DND-41 (cell line): ENCODE measurements around the gene LTBR.

Source experiments
- ATAC-seq: fragments of 200-7000 bp; cut with Tn5 transposase; 3 replicates; pipeline ENCODE4 v1.9.1; 2021; ENCODE audit warnings: low read depth; ENCODE audit not compliant: insufficient read depth
- DNase-seq: peaks from one replicate; pipeline ENCODE4 v3.0.0-alpha.2; 2020
- H2AFZ ChIP-seq: 2 replicates; pipeline ENCODE4 v1.6.0; 2012; ENCODE audit warnings: low read depth, low read length
- H3K27ac ChIP-seq: 2 replicates; pipeline ENCODE4 v1.5.1; 2012; ENCODE audit warnings: low read length, inconsistent platforms
- H3K27me3 ChIP-seq: fragments of 200-600 bp; sonication (generic); 2 replicates; pipeline ENCODE4 v1.6.0; 2012; ENCODE audit warnings: low read length, mild to moderate bottlenecking, inconsistent platforms; ENCODE audit not compliant: insufficient read depth, poor library complexity
- H3K36me3 ChIP-seq: 2 replicates; pipeline ENCODE4 v1.5.1; 2012; ENCODE audit warnings: low read length, inconsistent platforms; ENCODE audit not compliant: insufficient read depth
- H3K4me1 ChIP-seq: 2 replicates; pipeline ENCODE4 v1.5.1; 2012; ENCODE audit warnings: mild to moderate bottlenecking, low read length; ENCODE audit not compliant: insufficient read depth
- H3K4me2 ChIP-seq: 2 replicates; pipeline ENCODE4 v1.6.0; 2012; ENCODE audit warnings: mild to moderate bottlenecking, moderate library complexity, low read length, inconsistent platforms; ENCODE audit not compliant: insufficient read depth
- H3K4me3 ChIP-seq, 2 experiments: fragments of 200-600 bp in 1 of 2; shearing (Covaris generic) in 1 of 2; 2 replicates each; pipeline ENCODE4 v1.5.1; 2012 to 2016; ENCODE audit warnings: inconsistent platforms in 2 of 2, low read length in 2 of 2, mild to moderate bottlenecking in 2 of 2, low read depth in 1 of 2, moderate library complexity in 1 of 2
- H3K79me2 ChIP-seq: 2 replicates; pipeline ENCODE4 v1.6.0; 2012; ENCODE audit warnings: low read length, inconsistent platforms; ENCODE audit not compliant: insufficient read depth
- H3K9ac ChIP-seq: 2 replicates; pipeline ENCODE4 v1.6.0; 2012; ENCODE audit warnings: low read depth, mild to moderate bottlenecking, inconsistent platforms, low read length, moderate library complexity
- H3K9me3 ChIP-seq: 2 replicates; pipeline ENCODE4 v1.5.1; 2012; ENCODE audit warnings: low read length, moderate library complexity, mild to moderate bottlenecking, inconsistent platforms; ENCODE audit not compliant: insufficient read depth, severe bottlenecking
- H4K20me1 ChIP-seq: 2 replicates; pipeline ENCODE4 v1.6.0; 2012; ENCODE audit warnings: low read length; ENCODE audit not compliant: insufficient read depth
- CTCF ChIP-seq: IDR thresholded peaks from 2 replicates; pipeline ENCODE4 v1.5.1; 2012; ENCODE audit warnings: borderline replicate concordance, low read length, moderate library complexity, mild to moderate bottlenecking; ENCODE audit not compliant: poor library complexity, severe bottlenecking; ENCODE audit errors: extremely low read depth
- EZH2 ChIP-seq: IDR thresholded peaks from 3 replicates; pipeline ENCODE4 v1.6.1; 2012; ENCODE audit warnings: borderline replicate concordance, low read depth, mild to moderate bottlenecking, moderate library complexity, low read length, inconsistent platforms; ENCODE audit not compliant: severe bottlenecking

LTBR gene

GRCh38 chr12:6384499-6385436 lies 806 bp downstream of the LTBR start:
- Histone ChIP-seq H3K9me3 (no peaks in the 10 kb centered on the region), H2AFZ (no peak overlapping the region), H3K27ac (no peak overlapping the region), H4K20me1 (no peaks in the 10 kb centered on the region), H3K4me2 (no peak overlapping the region), H3K27me3 (peaks cover 17% of the 10 kb centered on the region), H3K9ac (no peak overlapping the region), H3K36me3 (no peaks in the 10 kb centered on the region), H3K4me1 (no peaks in the 10 kb centered on the region), H3K79me2 (no peaks in the 10 kb centered on the region), H3K4me3 (no peak overlapping the region)
- TF ChIP-seq CTCF = no peak
- no peak for ATAC-seq
- no peak for DNase-seq

GRCh38 chr12:6386038-6386437 lies 2.1 kb downstream of the LTBR start:
- Histone ChIP-seq H3K27ac (no peak overlapping the region), H2AFZ (no peak overlapping the region), H3K9me3 (no peaks in the 10 kb centered on the region), H4K20me1 (no peaks in the 10 kb centered on the region), H3K36me3 (no peaks in the 10 kb centered on the region), H3K4me3 (no peak overlapping the region), H3K79me2 (no peaks in the 10 kb centered on the region), H3K27me3 (peaks cover 15% of the 10 kb centered on the region), H3K4me1 (no peaks in the 10 kb centered on the region), H3K9ac (no peak overlapping the region), H3K4me2 (no peak overlapping the region)
- ATAC-seq (no peak), DNase-seq (no peak)
- no peak for TF ChIP-seq EZH2
- no peak for TF ChIP-seq CTCF

GRCh38 chr12:6386491-6386890 lies 2.5 kb downstream of the LTBR start:
- Histone ChIP-seq H3K4me1 (no peaks in the 10 kb centered on the region), H4K20me1 (no peaks in the 10 kb centered on the region), H3K79me2 (no peaks in the 10 kb centered on the region), H3K27me3 (peaks cover 11% of the 10 kb centered on the region), H3K36me3 (no peaks in the 10 kb centered on the region), H3K27ac (no peak overlapping the region), H3K4me3 (no peak overlapping the region), H3K9me3 (no peaks in the 10 kb centered on the region), H3K9ac (no peak overlapping the region), H3K4me2 (no peak overlapping the region), H2AFZ (no peak overlapping the region)
- TF ChIP-seq CTCF (no peak), EZH2 (no peak)
- ATAC-seq = no peak
- no peak for DNase-seq
